ENCODE data around the gene PRM2. TPM values are rescaled to one million over a fixed set of nuclear protein-coding genes. Genes with fewer than 3 reads are reported as not detected.

The PRM2 gene
- total RNA-seq, 1 donor from 2014 or later = not detected

DNA sequence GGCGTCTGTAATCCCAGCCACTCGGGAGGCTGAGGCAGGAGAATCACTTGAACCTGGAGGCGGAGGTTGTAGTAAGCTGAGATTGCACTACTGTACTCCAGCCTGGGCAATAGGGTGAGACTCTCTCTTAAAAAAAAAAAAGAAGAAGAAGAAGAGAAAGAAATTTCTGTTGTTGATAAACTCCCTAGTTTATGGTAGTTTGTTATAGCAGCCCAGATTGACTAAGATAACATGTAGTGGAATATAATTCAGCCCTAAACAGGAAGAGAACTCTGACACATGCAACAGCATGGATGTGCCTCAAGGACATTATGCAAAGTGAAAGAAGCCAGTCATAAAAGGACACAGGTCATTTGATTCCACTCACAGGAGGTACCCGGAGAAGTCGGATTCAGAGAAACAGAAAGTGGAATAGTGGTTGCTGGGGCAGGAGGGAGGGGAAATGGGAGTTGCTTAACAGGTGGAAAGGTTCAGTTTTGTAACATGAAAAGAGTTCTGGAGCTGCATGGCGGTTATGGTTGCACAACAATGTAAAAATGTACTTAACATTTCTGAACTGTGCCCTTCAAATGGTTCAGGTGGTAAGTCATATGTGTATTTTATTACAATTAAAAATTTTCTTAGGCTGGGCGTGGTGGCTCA lies 30.8 kb upstream of the PRM2 start:
- no peaks in the 10 kb centered on the region for H3K36me3 Mint-ChIP-seq (ENCODE audit: unreplicated experiment)
- H3K27me3 Mint-ChIP-seq (ENCODE audit: unreplicated experiment) = no peaks in the 10 kb centered on the region
- H3K27ac Mint-ChIP-seq (ENCODE audit: unreplicated experiment) = no peak overlapping the region
- H3K4me1 Mint-ChIP-seq (ENCODE audit: unreplicated experiment) = peaks cover 17% of the 10 kb centered on the region
- DNase-seq (ENCODE audit: extremely low spot score, unreplicated experiment) = no peak
- TF ChIP-seq, protein P1, sequence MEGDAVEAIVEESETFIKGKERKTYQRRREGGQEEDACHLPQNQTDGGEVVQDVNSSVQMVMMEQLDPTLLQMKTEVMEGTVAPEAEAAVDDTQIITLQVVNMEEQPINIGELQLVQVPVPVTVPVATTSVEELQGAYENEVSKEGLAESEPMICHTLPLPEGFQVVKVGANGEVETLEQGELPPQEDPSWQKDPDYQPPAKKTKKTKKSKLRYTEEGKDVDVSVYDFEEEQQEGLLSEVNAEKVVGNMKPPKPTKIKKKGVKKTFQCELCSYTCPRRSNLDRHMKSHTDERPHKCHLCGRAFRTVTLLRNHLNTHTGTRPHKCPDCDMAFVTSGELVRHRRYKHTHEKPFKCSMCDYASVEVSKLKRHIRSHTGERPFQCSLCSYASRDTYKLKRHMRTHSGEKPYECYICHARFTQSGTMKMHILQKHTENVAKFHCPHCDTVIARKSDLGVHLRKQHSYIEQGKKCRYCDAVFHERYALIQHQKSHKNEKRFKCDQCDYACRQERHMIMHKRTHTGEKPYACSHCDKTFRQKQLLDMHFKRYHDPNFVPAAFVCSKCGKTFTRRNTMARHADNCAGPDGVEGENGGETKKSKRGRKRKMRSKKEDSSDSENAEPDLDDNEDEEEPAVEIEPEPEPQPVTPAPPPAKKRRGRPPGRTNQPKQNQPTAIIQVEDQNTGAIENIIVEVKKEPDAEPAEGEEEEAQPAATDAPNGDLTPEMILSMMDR (IDR thresholded peaks at IDR 0.05) = no peak
- H3K9me3 Mint-ChIP-seq (ENCODE audit: unreplicated experiment) = no peaks in the 10 kb centered on the region
- H3K4me3 Mint-ChIP-seq (ENCODE audit: unreplicated experiment) = no peak overlapping the region

DNA sequence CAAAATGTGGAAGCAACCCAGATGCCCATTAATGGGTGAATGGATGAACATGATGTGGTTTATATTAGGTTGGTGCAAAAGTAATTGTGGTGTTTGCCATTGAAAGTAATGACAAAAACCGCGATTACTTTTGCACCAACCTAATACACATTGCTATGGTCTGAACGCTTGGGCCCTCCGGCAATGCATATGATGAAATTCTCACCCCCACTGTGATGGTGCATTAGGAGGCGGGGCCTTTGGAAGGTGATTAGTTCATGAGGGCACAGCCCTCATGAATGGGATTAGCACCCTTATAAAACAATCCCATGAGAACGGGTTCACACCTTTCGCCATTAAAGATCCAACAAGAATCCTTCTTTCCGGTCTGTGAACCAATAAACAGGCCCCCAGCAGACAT lies 30.1 kb upstream of the PRM2 start:
- Mint-ChIP-seq H3K36me3 (ENCODE audit: unreplicated experiment) (no peaks in the 10 kb centered on the region), H3K9me3 (ENCODE audit: unreplicated experiment) (no peaks in the 10 kb centered on the region), H3K27ac (ENCODE audit: unreplicated experiment) (no peak overlapping the region), H3K4me3 (ENCODE audit: unreplicated experiment) (no peak overlapping the region), H3K27me3 (ENCODE audit: unreplicated experiment) (no peaks in the 10 kb centered on the region), H3K4me1 (ENCODE audit: unreplicated experiment) (peaks cover 14% of the 10 kb centered on the region)
- TF ChIP-seq, protein P1 (IDR thresholded peaks at IDR 0.05) = no peak
- no peak for DNase-seq (ENCODE audit: extremely low spot score, unreplicated experiment)

DNA sequence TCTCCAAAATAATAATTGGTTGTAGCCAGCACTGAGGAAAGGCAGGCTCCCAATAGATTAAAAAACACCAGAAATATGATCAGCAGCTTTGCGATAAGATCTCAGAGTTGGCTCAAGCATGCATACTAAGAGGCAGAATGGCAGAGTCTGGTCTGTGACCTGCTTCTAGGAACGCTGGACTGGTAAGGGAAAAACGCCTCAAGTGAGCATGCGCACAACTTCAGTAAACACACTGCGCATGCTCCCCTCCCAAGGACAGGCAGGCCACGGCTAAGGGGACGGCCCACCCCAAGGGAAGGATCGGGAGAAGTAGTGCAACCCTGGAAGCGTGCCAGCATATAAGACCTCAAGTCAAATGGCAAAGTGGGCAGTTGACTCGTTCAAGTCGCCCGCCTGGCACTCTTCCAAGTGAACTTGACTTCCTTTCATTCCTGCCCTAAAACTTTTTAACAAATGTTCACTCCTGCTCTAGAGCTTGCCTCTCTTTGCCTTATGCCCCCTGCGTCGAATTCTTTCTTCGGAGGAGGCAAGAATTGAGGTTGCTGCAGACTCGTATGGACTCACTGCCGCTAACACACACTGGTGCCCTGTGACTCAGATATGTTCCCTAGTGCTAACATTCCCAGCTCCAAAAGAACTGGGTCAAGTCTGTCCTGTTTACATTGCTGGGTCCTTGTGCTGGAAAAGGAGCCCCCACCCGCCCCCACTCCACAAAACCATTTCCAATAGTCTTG lies 27.3 kb upstream of the PRM2 start:
- Mint-ChIP-seq H3K36me3 (ENCODE audit: unreplicated experiment) (no peaks in the 10 kb centered on the region), H3K27me3 (ENCODE audit: unreplicated experiment) (no peaks in the 10 kb centered on the region), H3K4me1 (ENCODE audit: unreplicated experiment) (peaks cover 10% of the 10 kb centered on the region), H3K27ac (ENCODE audit: unreplicated experiment) (no peak overlapping the region), H3K4me3 (ENCODE audit: unreplicated experiment) (no peak overlapping the region), H3K9me3 (ENCODE audit: unreplicated experiment) (no peaks in the 10 kb centered on the region)
- TF ChIP-seq, protein P1 (IDR thresholded peaks at IDR 0.05) = no peak
- no peak for DNase-seq (ENCODE audit: extremely low spot score, unreplicated experiment)

DNA sequence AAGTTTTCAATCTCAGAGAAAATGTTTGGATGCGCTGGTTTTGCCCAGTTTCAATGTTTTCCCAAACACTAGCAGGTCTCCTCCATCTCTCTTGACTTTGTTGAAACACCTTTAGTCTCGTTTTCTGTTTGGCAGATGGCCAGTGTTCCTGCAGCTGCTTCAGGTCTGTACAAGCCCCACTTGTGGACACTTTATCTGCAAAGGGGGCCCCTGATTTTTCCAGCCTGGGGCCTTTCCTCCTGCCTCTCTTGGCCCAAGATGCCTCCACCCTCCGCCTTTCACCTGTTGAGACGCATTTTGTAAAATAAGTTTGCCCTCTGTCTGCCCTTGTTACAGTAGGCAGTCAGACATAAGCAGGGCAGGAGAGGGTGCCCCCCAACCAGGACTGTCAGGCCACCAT lies 26.7 kb upstream of the PRM2 start:
- H3K9me3 Mint-ChIP-seq (ENCODE audit: unreplicated experiment) = no peaks in the 10 kb centered on the region
- no peaks in the 10 kb centered on the region for H3K27me3 Mint-ChIP-seq (ENCODE audit: unreplicated experiment)
- no peak overlapping the region for H3K27ac Mint-ChIP-seq (ENCODE audit: unreplicated experiment)
- no peak overlapping the region for H3K4me3 Mint-ChIP-seq (ENCODE audit: unreplicated experiment)
- no peaks in the 10 kb centered on the region for H3K36me3 Mint-ChIP-seq (ENCODE audit: unreplicated experiment)
- DNase-seq (ENCODE audit: extremely low spot score, unreplicated experiment) = no peak
- TF ChIP-seq, protein P1 (IDR thresholded peaks at IDR 0.05) = no peak
- H3K4me1 Mint-ChIP-seq (ENCODE audit: unreplicated experiment) = peaks cover 10% of the 10 kb centered on the region

DNA sequence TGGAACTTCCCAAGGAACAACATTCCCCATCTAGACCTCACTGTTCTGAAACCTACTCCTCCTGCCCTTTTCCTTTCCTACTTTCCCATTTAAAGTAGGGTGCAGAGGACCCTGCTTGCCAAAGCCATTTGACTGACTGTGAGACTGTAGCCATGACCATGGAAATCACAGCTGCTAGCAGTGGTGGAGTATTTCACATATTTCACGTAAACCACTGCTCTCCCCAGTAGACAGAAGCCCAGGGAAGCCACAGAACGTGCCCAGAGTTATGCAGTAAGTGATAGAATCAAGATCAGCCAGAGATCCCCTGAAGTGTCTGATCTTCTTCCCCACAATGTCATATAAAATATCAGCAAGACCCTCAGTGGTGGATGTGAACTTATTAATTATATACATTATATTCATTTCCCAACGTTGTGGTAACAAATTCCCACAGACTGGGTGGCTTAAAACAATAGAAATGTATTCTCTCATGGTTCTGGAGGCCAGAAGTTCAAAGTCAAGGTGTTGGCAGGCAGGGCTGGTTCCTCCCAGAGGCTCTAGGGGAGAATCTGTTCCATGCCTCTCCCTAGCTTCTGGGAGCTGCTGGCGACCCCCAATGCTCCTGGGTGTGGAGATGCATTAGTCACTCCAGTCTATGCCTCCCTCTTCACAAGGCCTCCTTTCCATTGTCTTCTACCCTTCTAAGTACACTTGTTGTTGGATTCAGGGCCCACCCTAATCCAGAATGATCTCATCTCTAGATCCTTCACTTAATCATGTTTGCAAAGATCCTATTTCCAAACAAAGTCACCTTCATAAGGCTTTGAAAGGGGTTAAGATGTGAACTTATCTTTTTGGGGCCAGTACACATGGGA lies 25.6 kb upstream of the PRM2 start:
- H3K27ac Mint-ChIP-seq (ENCODE audit: unreplicated experiment) = no peak overlapping the region
- no peak for DNase-seq (ENCODE audit: extremely low spot score, unreplicated experiment)
- H3K9me3 Mint-ChIP-seq (ENCODE audit: unreplicated experiment) = no peaks in the 10 kb centered on the region
- peaks cover 21% of the 10 kb centered on the region for H3K4me1 Mint-ChIP-seq (ENCODE audit: unreplicated experiment)
- TF ChIP-seq, protein P1 (IDR thresholded peaks at IDR 0.05) = no peak
- H3K27me3 Mint-ChIP-seq (ENCODE audit: unreplicated experiment) = no peaks in the 10 kb centered on the region
- no peak overlapping the region for H3K4me3 Mint-ChIP-seq (ENCODE audit: unreplicated experiment)
- no peaks in the 10 kb centered on the region for H3K36me3 Mint-ChIP-seq (ENCODE audit: unreplicated experiment)

Data from osteocyte (in vitro differentiated cells).